Activated T-cell treated with anti-CD3 and anti-CD28 coated beads, Interleukin-2, amount 50 U/mL, for 48 hours (primary cell): ENCODE measurements around the gene KSR2.

Experiments
- DNase-seq, 2 experiments: peaks; one replicate each; pipeline ENCODE4 v3.0.0-alpha.2; 2020

KSR2 gene

DNA sequence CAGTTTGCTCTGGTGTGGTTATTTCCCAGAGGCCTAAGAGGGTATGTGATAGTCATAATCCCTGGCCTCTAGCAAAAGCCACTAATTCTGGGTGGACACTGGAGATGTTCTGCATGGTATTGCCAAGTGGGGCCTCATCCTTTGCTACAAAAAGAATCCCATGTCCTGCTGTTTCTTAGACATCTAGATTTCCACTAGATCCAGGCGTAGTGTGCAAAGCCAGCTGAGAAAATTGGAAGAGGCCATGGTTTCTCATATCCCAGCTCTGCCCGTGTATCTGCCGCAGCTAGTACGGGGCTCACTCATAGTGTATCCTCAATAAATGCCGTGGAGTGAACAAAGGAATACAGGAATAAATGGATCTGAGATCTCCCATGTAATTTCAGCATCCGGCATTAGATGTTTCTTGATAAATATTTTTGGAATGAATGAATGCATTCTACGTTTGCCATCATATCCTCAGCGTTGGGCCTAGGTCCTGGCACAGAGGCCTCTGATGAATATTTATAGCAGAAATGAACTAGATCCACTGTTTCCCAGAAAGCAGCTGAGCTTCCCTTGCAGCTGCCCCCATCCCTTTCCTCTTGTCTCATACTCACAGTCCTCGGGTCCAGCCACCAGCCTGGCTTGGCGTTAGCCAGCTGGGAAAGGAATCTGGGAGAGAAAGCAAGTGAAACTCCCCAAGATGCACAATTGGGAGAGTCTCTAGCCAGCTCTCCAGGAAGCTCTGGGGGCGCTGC lies 531.1 kb downstream of the KSR2 start:
- no peak for DNase-seq

- DNase-seq: no peak
Measured at GRCh38 chr12:117433878-117434277, 534.9 kb downstream of the KSR2 start.

DNA sequence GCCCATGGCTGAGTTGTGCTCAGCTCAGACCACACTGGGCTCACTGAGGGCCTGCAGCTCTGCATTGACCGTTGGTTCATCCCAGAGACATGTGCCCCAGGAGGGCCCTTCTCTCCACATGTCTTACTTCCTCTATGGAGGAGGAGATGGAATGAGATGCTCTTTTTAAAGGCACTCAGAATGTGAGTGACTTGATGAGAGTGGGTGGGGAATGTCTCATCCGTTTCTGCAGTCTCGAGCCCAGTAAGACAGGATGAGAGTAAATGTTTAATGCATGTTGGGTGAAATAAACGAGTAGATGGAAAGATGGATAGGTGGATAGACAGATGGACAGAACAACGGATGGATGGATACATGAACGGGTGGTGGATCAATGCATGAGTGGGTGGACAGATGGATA lies 538.5 kb downstream of the KSR2 start:
- no peak for DNase-seq

DNA sequence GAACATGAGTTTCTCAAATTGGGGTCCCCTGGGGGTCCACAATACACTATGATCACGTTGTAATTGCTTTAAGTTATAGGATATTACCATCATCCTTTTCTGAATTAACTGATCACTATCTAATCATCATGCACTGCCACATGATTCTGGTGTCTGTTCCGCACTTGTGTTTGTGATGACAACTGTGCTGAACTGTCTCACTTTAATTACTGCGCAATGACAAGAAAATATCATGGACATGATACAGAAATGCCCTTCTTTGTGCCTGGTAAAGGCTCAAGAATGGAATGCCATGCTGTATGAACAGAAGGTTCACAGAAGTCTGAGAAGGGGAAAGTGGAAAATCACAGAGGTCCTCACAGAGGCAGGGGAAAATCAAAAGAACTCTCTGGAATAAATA lies 541.6 kb downstream of the KSR2 start:
- no peak for DNase-seq

- DNase-seq: no peak
Measured at GRCh38 chr12:117421987-117422386, 546.8 kb downstream of the KSR2 start.

- DNase-seq: no peak
Measured at GRCh38 chr12:117421068-117421752, 547.6 kb downstream of the KSR2 start.

- DNase-seq: no peak
Measured at GRCh38 chr12:117417004-117417403, 551.8 kb downstream of the KSR2 start.

GRCh38 chr12:117412465-117413188 lies 556.2 kb downstream of the KSR2 start:
- DNase-seq: no peak

DNA sequence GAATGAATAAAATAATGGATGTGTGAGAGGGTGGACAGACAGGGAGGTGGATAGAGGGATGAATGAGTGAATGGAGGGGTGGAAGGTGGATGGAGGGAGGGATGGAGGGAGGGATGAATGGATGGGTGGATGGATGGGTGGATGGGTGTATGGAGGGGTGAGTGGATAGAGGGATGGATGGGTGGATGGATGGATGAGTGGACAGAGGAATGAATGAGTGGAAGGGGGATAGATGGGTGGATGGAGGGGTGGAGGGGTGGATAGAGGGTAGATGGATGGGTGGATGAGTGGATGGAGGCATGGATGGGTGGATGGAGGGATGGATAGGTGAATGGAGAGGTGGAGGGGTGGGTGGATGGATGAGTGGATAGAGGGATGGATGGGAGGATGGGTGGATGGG lies 559.5 kb downstream of the KSR2 start:
- DNase-seq: no peak

DNA sequence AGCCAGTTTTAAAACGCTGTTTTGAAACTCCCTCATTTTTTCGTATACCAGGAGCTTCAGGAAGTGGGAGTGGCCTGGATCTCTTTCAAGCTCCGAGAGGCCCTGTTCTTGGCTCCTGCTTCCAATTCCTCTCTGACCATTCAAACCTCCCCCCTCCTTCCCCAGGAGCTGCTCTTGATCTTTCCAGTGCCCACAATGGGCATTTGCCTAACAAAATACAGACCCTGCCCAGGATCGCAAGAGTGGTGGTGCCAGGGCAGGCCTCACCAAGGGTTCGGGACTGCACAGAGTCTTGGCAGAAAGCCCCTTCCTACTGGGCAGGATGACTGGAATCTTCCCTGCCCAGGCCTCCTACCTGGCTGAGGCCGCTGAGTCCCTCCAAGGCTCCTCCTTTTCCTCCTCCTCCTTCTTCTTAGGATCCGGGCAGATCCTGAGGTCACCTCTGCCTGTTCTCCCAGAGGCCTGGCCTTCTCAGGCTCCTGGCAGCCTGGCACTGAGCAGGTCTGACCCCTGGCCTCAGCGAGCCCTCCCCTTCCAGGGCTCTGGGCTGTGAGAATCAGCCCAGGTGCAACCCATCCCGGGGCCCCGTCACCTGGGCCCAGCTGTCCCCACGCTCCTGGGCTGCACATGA lies 560.5 kb downstream of the KSR2 start:
- DNase-seq: no peak

- DNase-seq: no peak
Measured at GRCh38 chr12:117404940-117405339, 563.9 kb downstream of the KSR2 start.

DNA sequence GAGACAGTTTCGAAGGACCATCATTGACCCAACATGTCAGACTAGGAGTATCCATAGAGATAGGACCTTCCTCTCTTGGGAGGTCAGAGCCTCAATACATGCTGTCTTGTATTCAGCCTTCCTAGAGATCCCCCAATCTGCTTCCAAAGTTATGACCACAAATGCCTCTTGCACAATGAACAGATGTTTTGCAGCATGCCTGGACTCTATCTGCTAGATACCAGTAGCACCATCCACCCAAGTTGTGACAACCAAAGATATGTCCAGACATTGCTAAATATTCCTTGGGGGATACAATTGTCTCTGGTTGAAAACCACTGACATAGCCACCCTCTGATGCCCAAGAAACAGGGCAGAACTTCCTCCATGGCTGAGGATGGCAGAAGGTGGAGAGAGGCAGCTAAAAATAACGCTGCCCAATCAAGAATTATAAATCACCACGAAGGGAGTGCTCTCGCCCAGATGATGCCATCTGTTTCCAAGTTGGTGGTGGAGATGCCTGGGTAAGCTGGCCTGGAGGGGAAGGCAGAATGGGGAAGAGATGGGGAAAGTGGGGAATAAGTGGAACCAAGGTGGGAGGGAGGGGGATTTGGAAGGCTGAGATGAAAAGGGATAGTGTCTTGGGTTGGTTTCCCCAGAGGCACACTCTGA lies 564.5 kb downstream of the KSR2 start:
- no peak for DNase-seq

- DNase-seq: no peak
Measured at GRCh38 chr12:117403586-117404139, 565.1 kb downstream of the KSR2 start.
